GM21515 (cell line): Measurements from ENCODE around the gene UNC5C.

Source experiments
- ATAC-seq: cut with Tn5 transposase; IDR thresholded peaks from one replicate; pipeline ENCODE4 v1.9.1; 2021; ENCODE audit not compliant: unreplicated experiment

Gene UNC5C

GRCh38 chr4:95224402-95224801, 324.4 kb downstream of the UNC5C start:
- no peak for ATAC-seq

GRCh38 chr4:95220205-95221175, 328.3 kb downstream of the UNC5C start:
- no peak for ATAC-seq

DNA sequence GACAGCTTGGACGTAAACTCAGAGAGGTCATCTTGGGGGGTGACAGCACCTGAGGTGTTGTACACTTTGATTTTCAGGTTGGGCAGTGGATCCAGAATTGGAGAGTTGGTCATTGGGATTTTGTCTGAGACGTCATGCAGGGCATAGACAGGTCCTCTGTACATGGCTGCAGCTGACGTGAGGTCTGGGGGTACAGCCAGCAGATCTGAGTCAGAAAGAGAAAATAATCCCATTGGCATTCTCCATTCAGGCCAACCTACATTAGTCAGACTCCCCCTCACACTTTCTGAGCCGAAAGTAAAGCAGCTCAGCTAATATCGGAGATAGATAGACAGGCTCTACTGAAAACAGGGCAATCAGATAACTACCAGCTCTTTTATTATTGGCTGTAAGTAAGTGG, 329.7 kb downstream of the UNC5C start:
- ATAC-seq: no peak

- ATAC-seq: no peak
These were observed 331.6 kb downstream of the UNC5C start for GRCh38 chr4:95217197-95217596.

- ATAC-seq: no peak
These were observed 332.1 kb downstream of the UNC5C start for GRCh38 chr4:95216636-95217035.

DNA sequence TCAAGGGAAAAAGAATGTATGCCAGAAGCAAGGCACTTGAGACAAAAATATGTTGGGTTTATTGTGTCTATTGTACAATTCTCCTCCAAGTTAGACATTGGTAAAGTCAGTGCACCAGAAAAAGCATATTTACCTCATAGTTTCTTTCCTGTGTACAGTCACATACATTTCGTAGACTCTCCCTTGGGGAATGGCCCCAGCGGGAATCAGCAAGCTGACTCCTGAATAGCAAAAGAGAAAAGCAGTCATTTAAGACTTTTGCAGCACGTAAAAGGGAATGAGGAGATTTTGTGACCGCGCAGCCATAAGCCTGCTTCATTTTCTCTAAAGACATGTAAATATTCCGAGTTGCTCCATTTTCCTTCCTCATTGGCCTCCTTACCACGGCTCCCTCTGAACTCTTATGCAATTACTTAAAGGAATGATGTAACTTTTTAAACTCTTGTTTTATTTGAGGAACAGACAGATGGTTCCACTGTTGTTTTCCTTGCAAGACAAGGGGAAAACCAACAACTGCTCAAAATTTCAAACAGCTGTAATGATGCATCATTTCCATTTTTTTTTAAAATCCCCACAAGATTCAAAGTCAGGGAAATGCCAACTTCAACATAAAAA, 332.7 kb downstream of the UNC5C start:
- no peak for ATAC-seq

GRCh38 chr4:95215043-95215442, 333.7 kb downstream of the UNC5C start:
- ATAC-seq: no peak

DNA sequence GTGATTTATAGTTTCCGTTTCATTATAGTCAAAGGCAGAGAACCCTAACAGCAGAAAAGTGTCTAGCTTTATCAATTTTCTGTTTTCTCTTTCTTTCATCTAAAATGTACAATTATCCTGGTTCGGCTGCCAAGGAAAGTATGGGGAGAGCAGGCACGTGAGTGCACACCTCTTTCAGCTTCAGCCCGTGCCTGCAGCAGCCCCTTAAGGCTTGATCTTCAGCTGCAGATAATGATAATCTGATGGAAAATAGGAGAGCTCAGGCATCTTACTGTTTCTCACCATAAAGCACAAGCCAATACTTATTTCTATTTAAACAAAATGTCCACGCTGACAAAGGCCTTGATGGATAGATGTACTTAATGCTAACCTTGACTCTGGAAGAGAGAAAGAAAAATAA, 334.4 kb downstream of the UNC5C start:
- no peak for ATAC-seq

DNA sequence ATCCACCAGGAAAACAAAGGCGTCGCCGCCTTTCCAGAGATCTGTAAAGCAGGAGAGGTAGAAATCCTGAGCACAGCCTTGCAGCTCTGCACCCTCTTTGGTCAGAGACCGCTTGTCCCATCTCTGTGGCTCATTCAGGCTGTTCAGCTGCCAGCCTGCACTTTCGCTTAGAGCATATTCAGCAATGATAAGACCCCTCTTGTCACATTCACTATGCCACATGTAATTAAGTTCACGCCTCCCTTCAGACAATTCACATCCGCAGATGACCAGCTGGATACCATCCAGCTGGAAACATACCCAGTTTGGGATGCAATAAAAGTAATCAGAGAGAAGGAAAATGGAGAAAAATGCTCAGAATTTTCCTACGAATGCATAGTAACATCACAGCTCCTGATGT, 335.4 kb downstream of the UNC5C start:
- ATAC-seq: no peak

GRCh38 chr4:95212692-95213091, 336.1 kb downstream of the UNC5C start:
- ATAC-seq: no peak

- ATAC-seq: no peak
These were observed 338.8 kb downstream of the UNC5C start for GRCh38 chr4:95209927-95210326.

- ATAC-seq: no peak
These were observed 343.9 kb downstream of the UNC5C start for GRCh38 chr4:95204873-95205272.

GRCh38 chr4:95204267-95204844, 344.4 kb downstream of the UNC5C start:
- ATAC-seq: no peak

DNA sequence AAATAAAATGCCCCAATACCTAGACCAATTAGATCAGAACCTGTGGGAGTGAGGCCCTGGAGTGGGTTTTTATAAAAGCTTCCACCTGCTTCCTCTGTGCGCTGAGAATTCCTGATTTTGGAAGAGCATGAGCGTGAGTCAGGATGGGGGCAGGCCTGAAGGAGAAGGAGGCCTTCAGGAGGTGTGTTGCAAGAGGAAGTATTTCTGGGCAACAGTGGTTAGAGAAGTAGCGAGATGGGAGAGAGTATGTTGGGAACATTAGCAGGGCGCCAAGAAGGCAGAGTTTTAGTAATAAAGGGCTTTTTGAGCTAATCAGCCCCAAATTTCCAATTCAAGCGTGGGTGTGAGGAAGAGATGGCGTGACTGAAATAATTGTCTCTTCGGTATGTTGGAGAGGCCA, 349.8 kb downstream of the UNC5C start:
- no peak for ATAC-seq

DNA sequence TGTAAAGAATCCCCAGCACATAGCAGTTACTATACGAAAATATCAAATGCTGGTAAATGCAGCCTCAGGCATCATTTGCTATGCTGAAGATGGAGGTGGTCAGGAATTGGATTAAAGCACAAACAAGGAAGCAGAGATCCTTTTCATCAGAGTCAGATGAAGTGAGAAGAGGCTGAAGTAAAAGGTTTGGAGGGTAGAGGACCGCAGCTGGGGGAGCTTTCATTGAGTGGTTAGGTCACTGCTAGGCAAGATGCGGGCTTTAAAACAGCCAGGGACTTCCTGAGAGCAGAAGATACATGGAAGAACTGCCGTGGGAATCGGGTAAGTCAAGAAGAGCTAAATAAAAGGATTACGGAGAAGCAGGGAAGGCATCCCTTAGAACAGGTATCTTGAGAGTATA, 351.4 kb downstream of the UNC5C start:
- no peak for ATAC-seq

DNA sequence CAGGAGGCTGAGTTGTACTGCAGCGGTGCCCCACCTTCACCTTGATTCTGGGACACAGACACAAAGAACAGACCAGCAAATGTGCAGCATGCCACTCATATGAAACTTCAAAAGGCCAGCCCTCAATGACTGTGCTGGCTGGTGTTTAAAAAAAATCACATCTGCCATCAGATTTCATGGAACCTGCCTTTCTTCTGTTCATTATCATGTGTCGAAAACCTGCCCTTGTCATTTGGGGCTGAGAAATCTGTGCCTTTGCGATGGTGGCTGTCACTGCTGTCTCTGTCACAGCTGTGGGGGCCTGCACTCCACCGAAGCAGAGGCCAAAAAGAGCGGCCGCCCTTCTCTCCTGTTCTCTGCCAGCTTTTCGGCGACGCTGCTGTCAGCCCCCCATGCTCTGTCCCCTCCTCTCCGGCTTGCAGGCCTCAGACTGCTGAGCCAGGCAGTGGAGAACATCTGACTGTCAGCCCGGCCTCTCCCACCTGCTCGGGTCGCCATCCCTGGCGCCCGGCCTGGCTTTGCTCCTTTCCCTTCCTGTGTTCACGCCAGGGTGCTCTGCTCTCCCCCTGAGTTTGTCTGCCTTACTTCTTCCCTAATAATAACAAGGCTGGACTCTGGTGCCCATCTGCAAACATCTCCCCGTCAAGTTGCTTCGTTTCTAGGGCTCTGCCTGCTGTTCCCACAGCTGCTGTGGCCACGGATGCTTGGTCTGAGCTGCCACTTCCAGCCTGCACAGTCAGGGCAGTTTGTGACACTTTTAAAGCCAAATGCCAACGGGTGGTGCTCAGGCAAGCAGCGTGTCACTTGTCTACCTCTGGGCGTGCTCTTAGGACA, 355.2 kb downstream of the UNC5C start:
- ATAC-seq: no peak

GRCh38 chr4:95191537-95191936, 357.2 kb downstream of the UNC5C start:
- no peak for ATAC-seq

- no peak for ATAC-seq
These were observed 357.9 kb downstream of the UNC5C start for GRCh38 chr4:95190751-95191436.

DNA sequence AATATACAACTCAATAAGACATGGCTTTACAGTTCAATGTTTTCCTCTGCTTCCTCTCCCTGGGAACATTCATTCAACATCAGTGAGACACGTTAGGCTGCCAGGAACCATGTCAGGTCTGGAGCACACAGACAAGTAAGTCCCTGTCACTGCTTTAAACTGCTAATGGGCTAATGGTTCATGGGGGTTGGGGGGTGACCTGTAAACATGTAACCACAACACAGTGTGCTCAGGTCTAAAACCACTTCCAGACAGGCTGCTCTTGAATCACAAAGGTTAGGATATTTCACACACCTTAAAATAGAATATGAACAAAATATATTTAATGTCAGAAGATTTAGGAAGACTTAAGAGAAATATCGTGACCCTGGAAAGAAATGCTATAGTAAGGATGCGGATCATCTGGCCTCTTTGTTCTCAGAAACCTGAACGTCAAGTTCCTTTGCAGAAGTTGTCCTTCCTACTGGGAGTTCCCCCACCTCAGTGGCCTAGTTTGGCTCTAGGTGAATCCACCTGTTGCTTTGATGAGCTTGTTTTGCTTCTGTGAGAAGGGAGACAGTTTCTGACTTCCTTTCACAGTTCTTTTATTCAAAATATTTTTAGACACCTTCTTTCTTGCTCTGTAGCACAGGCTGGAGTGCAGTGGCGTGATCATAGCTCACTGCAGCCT, 359.9 kb downstream of the UNC5C start:
- no peak for ATAC-seq

- ATAC-seq: no peak
These were observed 362.1 kb downstream of the UNC5C start for GRCh38 chr4:95186666-95187065.
